LoVo (cell line): ENCODE data around the gene ZNF750.
"Not testable (repeated sequence)": the region's sequence is repeated elsewhere in the genome, so short reads cannot be mapped to it uniquely, and the experiment has no call there.

ENCODE experiments used
- DNase-seq: peaks from one replicate; pipeline ENCODE4 v3.0.0-alpha.2; 2016; ENCODE audit warnings: low spot score

Gene ZNF750

GRCh38 chr17:82793974-82794630 lies 45.7 kb downstream of the ZNF750 start:
- no peak for DNase-seq

DNA sequence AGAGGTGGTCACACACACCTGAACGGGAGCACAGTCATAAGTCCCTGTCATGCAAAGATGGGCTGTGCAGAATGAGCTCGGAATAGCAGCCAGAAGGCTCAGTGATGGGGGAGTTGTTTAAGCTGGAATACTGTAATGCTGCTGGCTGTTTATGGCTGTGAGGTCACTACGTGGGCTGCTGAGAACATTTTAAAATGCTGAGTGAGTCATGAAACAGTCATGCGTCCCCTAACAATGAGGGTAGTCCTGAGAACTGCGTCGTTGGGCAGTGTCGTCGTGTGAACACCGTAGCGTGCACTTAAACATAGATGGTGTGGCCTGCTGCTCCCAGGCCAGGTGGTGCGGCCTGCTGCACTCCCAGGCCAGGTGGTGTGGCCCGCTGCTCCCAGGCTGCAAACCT lies 48.3 kb downstream of the ZNF750 start:
- no peak for DNase-seq

DNA sequence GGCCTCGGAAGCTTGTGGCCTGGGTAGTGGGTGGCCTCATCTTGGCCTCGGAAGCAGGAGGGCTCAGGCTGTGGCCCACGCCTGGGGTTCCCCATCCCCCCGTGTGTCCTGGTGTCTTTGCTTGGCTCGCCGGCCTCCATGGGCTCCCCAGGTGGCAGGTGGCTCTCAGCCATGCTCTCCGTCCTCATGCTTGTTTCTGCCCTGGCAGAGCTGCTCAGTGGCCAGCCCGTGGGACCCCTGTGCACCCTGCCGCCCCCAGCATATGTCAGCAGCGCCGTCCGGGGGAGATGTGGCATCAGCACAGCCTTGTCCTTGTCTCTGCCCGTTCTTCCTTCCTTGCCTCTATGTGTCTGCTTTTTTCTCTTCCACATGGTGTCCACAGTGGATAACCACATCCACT lies 49.4 kb downstream of the ZNF750 start:
- no peak for DNase-seq

GRCh38 chr17:82789806-82790205 lies 50.0 kb downstream of the ZNF750 start:
- no peak for DNase-seq

- DNase-seq, result no peak
These were observed 50.7 kb downstream of the ZNF750 start for GRCh38 chr17:82789051-82789592.

- DNase-seq, result no peak
These were observed 51.4 kb downstream of the ZNF750 start for GRCh38 chr17:82788206-82789001.

- no peak for DNase-seq
These were observed 52.6 kb downstream of the ZNF750 start for GRCh38 chr17:82787081-82787848.

DNA sequence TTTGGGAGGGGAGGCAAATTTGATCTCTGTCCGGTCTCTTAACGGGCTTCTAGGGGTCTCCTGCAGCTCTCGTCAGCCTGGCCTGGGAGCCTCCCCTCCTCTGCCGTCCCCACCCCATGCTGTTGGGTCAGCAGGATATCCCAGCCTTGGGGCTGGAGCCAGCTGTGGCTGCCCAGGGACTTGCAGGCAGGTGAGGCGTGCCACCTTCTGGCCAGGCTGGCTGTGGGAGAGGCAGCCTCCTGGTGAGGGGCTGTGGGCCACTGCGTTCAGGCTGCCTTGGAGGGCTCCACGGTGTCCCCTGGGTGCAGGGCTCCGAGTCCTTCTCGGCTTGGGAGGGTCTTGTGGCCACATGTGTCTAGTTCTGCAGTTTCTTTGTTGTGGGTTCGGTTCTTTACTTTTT lies 53.4 kb downstream of the ZNF750 start:
- no peak for DNase-seq

DNA sequence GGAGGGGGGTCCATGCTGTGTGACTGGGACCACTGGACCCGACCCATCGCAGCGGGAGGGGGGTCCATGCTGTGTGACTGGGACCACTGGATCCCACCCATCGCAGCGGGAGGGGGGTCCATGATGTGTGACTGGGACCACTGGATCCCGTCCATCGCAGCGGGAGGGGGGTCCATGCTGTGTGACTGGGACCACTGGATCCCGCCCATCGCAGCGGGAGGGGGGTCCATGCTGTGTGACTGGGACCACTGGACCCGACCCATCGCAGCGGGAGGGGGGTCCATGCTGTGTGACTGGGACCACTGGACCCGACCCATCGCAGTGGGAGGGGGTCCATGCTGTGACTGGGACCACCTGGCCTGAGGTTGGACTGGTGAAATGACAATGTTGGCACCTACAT lies 54.2 kb downstream of the ZNF750 start:
- DNase-seq, result not testable (repeated sequence)

- no peak for DNase-seq
These were observed 56.3 kb downstream of the ZNF750 start for GRCh38 chr17:82783498-82783897.

DNA sequence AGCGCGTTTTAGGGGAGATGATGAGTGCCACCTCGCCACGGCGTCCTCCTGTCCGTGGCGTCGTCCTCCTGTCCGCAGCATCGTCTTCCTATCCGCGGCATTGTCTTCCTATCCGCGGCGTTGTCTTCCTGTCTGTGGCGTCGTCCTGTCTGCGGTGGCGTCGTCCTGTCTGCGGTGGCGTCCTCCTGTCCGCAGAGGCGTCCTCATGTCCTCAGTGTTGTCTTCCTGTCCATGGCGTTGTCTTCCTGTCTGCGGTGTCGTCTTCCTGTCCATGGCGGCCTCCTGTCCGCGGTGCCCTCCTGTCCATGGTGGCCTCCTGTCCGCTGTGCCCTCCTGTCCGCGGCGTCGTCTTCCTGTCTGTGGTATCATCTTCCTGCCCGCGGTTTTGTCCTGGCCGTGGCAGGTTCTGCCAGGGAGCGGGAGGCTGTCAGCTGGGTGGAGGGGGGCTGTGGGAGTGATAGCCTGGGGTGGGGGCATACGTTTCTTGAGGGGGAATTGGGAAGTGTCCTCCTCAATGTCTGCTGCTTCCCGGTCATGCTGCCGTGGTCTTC lies 57.1 kb downstream of the ZNF750 start:
- DNase-seq, result no peak

DNA sequence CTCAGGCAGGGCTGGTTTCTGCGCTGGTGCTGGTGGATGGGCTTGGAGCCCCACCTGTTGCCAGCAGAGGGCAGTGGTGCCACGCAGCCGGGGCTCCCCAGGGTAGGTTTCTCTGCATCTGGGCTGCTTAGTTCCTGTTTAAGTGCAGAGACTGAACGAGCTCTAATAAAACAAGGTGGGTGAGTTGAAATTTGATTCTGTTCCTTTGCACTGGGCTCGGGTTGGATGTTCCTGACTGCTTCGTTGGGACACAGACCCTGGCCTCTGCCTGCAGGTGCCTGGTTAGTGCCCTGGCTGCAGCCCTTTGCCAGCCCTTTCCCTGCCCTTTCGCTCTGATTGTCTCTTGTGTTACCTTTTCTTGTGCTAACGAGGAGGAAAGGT lies 57.9 kb downstream of the ZNF750 start:
- DNase-seq, result peak; percentile 51

DNA sequence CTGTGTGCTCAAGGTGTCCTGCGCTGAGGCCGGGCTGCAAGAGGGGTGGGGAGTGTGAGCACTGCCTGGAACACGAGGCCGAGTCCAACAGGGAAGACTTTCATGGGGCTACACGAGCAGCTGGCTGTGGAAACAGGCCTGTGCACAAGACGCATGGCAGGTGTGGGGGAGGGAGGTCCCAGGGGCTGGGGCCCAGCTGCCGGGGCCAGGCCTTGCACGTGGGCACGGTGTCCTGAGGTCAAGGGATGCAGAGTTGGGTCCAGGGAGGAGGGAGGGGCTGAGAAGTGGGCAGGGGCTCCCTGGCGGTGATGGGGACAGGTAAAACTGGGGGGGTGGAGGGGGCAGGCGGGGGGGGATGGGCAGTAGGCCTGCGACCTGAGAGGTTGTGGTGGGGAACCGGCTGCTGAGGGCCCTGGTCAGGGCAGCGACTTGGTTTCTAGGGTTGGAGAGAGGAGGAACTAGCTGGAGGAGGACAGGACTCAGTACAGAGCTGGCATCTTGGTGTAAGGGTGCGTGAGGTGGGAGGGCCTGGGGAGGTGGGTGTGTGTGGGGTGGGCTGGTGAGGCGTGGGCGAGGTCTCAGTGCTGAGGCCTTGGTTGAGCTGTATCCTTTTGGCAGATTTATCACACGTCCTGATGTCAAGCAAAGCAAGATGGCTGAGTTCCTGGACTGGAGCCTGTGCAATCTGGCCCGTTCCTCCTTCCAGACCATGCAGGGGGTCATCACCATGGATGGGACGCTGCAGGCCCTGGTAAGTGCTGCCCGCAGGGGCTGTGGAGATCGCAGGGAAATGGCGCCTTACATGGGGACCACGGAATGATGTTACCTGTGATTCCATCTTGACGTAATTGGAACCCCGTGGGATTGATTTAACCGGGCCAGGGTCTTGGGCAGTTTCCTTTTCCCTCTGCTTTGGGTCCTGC lies 58.6 kb downstream of the ZNF750 start:
- DNase-seq, result no peak

DNA sequence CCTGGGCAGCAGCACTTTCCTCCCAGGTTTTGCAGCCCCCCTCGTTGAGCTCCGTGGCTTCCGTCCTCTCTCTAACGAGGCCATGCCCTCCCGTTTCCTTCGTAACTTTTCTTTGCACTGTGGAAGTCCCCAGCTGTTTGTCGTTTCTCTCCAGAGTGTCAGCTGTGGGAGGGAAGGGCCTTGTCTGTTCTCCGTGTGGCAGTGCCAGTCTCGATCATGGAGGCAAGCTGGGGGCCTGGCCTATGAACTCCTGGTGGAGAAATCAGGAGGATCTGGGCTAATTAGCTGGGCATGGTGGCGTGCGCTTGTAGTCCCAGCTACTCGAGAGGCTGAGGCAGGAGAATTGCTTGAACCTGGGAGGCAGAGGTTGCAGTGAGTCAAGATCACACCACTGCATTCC lies 59.6 kb downstream of the ZNF750 start:
- DNase-seq, result no peak

DNA sequence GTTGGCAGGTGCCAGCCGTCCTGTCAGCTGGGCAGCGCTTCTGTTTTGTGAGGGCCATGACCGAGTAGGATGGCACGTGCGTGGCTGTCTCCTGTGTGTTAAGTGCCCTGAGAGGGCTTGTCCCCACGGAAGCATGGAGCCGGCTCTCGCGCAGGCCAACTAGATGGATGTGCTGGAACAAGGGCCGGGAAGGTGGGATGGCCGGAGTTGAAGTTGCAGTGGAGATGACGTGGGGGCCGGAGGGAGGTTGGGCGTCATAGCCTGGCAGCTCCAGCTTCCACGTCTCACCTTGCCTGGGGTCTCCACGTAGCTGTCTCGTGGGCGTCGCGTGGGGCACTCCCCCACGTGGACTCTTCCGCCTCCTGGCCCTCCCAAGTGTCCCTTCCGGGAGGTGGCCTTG lies 60.3 kb downstream of the ZNF750 start:
- no peak for DNase-seq
